DMS153 treated with DMSO at 0.1 percent for 48 hours (cell line): Measurements from ENCODE around the gene TLE7.
A peak's percentile ranks its signal among the peaks of the same experiment; 100 is the strongest.

ENCODE experiments used
- DNase-seq: peaks from one replicate; lab custom pipeline; 2025; ENCODE audit not compliant: unreplicated experiment; lab: John Stamatoyannopoulos, UW

Gene TLE7

GRCh38 chr16:71442051-71442440 is at the start of gene TLE7:
Gene TLE7, minus strand, starts transcription at chr16:71442054. Its CDS starts 8,730 bp downstream, at chr16:71433324.
- no peak for DNase-seq

DNA sequence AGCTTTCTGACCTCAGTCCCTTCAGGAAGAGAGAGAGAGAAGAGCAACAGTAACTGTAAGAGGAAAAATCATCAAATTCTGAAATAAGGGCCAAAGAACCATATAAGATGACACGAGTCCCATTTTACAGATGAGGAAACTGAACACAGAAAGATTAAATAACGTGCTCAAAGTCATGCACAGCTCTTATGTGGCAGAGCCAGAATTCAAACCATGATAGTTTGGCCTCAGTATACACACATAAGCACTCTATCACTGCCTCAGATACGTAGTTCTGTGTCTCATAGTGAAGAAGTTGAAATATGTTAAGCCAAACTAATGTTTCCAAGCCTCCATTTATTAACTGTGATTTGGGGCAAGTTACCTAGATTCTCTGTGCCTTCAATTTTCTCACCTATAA is 49.2 kb upstream of the TLE7 start:
- no peak for DNase-seq

DNA sequence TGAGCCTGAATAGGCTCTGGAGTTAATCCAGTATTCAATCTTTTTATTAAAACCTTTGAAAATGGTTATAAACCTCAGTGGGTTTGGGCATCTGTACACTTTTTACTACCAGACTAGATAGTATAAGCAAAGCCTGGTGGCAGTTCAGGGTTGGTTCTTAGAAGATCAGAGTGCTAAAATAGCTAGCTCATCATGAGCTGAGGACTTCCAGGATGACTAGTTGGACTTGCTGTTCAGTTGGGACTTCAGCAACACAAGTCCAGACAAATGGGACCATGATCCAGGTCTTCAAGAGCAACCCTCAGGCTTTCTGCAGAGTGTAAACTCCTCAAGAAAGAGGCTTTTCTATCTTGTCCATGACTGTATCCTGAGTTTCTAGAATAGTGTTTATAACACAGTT is 48.5 kb upstream of the TLE7 start:
- DNase-seq, result no peak

DNA sequence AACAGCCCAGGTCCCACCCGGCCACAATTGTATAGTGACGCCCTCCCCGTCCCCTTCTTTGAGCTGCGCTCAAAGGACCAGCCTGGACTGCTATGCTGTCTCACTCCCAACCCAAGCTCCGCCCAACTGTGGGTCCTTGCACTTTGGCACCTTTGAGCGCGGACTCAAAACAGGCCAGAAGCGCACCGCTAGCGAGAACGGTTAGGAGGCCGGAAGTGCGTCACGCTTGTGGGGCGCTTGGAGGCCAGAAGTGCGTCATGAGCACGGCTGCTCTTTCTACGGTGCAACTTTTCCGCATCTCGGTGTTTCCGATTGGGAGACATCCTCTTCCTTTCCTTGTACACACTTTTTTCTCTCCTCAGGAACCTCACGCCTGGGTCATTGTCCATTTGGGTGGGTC is 47.3 kb upstream of the TLE7 start, which contains the start of gene ZNF19:
Gene ZNF19, minus strand, starts transcription at position 203 of the 400 bp plus-strand sequence. CDS start 7,210 bp downstream, outside the sequence.
- DNase-seq, result no peak

DNA sequence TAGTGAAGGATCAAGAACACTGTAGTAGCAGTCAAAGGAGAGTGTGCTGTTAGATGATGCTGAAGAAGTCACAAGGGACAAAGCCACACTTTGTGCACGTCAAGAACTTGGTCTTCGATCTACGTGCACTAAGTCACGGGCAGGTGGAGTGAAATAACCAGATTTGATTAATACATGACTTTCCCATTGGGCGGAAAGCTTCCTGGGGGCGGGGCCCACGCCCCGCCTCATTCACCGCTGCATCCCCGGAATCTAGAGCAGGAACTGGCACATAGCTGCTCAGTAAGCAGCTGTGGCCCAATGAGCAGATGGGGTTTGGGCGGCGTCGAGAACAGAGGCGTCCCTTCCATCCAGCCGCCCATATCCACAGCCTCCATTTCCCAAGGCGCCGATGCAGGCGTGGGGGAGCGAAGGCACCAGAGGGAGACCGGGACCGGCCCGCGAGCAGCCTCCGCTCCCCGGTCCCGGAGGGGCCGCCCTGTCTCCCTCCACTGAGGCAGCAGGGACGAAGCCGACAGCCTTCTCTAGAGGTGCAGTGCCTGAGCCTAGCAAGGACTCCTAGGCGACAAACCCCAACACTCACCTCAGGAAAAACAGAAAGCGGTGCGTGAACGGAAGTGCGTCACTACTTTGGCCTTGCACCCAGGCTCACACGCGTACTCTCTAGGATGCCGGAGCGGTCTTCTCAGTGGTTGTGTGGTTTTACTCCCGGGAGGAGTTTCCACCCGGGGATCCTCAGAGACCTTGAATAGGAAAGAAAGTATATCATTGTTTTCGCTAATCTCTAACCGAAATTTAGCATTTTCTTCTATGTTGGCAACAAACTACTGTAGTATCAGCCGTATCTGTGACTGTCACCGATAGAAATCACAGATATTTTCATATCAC is 42.4 kb upstream of the TLE7 start:
- DNase-seq, result peak; percentile 81

- DNase-seq, result no peak
Observed at GRCh38 chr16:71482569-71482968, 40.7 kb upstream of the TLE7 start.

DNA sequence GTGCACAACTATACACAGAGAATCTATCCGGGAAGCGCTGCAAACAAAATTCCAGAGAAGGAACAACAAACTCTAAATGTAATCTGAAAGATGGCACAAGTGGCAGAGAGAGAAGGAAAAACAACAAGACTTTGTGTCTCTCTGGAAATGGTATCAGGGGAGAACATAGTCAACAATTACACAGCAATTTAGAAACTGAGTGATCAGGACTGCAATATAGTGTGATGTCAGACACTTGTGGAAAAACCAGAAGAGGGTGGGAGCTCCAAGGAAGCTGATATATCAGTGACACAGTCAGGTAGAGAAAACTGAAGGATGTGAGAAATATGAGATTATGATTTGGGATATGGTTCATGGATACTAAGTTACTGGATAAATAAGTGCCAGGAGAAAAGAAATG is 39.1 kb upstream of the TLE7 start:
- no peak for DNase-seq

- DNase-seq, result no peak
Observed at GRCh38 chr16:71479420-71479819, 37.6 kb upstream of the TLE7 start.

GRCh38 chr16:71476457-71477124 is 34.7 kb upstream of the TLE7 start:
- no peak for DNase-seq

DNA sequence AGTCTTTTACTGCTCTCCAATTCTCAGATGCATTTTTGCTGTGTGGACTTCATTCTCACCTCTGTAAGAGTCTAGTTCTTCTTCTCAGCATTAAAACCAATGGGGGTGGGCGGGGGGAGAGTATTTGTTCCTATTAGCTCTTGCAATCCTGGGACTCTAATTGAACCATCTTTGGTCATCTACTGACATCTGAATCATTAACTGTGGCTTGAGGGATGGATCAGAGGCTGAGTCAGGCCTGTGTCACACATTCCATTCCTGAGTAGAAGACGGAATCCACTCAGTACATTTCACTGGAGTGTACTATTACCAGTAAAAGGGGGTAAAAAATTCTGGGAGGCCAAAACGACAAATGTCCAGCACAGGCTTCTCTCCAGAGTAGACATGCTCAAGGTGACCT is 33.0 kb upstream of the TLE7 start:
- no peak for DNase-seq

GRCh38 chr16:71473891-71474290 is 32.0 kb upstream of the TLE7 start:
- no peak for DNase-seq

DNA sequence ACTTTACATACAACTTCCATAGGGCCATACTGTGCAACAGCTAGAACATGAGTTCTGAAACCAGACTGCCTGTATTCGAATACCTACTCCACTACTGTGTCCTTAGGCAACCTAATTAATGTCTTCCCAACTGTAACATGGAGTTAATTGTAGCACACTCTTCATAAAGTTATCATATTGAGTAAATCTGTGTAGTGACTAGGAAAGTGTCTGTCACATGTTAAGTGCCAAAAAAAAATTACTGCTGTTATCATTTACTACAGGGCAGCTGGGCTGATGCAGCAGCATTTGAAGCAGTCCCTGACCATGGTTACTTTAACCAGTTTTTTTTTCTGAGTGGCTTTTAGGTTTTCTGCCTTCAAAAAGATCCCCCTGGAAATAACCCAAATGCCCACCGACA is 31.1 kb upstream of the TLE7 start:
- DNase-seq, result no peak

GRCh38 chr16:71472051-71472450 is 30.2 kb upstream of the TLE7 start:
- DNase-seq, result no peak

DNA sequence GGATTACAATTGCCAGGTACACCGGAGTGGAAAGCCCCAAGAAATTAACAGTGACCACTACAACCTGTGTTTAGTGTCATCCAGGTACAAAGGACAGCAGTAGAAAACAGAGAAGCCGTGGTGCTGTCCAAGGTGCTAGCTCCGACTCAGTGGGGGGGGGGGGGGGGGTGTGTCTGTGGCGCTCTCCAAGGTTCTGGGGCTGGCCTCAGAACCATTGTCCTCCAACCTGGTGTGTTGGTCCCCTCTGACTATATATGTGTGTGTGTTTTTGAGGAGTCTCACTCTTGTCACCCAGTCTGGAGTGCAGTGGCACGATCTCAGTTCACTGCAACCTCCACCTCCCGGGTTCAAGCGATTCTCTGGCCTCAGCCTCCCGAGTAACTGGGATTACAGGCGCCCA is 26.0 kb upstream of the TLE7 start:
- no peak for DNase-seq

- no peak for DNase-seq
Observed at GRCh38 chr16:71464231-71464630, 22.4 kb upstream of the TLE7 start.

GRCh38 chr16:71461686-71462648 is 20.1 kb upstream of the TLE7 start, which contains the start of gene ZNF23:
Gene ZNF23, minus strand, starts transcription at chr16:71462247. Its CDS starts 5,451 bp downstream, at chr16:71456796.
- DNase-seq, result peak; percentile 42

GRCh38 chr16:71460941-71461340 is 19.1 kb upstream of the TLE7 start:
- DNase-seq, result no peak

- DNase-seq, result no peak
Observed at GRCh38 chr16:71460236-71460635, 18.4 kb upstream of the TLE7 start.

GRCh38 chr16:71459510-71459909 is 17.7 kb upstream of the TLE7 start:
- no peak for DNase-seq

DNA sequence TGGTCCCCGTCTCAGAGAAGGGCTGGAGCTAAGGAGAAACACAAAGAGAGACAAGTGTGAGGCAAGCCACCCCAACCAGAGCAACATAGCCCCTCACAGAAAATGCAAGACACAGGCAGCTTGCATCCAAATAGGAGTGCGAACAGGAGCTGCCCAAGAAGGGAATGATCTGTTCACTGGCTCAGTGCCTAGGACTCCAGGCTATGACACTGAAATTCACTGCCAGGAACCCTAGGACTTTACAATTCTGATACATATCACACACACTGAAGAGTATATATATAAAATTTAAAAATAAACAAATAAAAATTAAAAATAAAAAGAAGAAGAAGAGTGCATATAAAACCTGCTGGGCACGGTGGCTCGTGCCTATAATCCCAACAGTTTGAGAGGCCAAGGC is 14.9 kb upstream of the TLE7 start:
- no peak for DNase-seq

DNA sequence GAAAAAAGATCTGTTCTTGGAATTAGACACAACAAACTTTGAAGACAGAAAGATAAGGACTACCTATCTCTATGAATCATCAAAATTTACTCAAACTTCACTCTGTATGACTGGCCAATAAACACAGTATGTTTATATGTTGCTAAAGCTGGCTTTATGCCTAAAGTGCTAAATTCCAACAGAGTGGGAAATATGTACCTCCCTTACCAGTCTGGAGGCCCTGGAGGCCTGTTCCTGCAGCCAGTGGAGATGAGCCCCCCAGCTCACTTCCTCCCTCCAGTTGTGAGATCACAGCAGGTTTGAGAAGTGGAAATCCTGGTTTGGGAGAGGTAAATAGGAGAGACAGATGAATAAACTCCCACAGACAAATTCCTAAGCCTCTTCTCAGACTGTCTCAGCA is 11.2 kb upstream of the TLE7 start:
- DNase-seq, result no peak
